ENCODE data around the gene RBFOX1. TPM values are rescaled to one million over a fixed set of nuclear protein-coding genes. Genes with fewer than 3 reads are reported as not detected.

Gene RBFOX1
- polyA plus RNA-seq, 1 of the 3 experiments (the other 2 are of a cell fraction) = not detected

DNA sequence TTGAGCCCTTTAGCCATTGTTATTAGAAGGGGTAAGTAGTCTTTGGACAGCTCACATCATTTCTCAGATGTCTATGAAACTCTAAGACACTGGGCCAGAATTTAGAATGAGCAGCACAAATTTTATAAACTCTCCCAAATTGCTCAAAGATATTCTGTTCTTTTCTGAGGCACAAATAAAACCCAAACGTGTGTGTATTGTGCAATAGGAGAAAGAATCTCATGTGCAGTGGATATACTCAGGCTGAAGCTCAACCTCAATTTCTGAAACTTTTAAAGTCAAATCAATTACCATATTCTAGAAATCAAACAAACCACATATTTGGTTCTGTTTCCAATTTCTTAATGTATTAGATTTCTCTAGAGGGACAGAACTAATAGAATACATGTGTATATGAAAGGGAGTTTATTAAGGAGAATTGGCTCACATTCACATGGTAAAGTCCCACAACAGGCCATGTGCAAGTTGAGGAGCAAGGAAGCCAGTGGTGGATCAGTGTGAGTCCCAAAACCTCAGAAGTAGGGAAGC lies 403.6 kb downstream of the RBFOX1 start:
- POLR2A ChIA-PET = no interaction called here
- WGBS (ENCODE audit: low lambda C conversion rate) = 0% methylated on average over 1 of the region's 1 CpG

More for the DNA sequence above, 403.6 kb downstream of the RBFOX1 start:
- Histone ChIP-seq H2AFZ (ENCODE audit: low read depth) (no peak overlapping the region), H3K27me3 (ENCODE audit: insufficient read depth) (no peaks in the 10 kb centered on the region), H3K4me1 (ENCODE audit: control insufficient read depth in 1 of 2, insufficient read depth in 2 of 2, low read depth in 1 of 2, low read length in 1 of 2) (no peaks in the 10 kb centered on the region), H3K27ac (ENCODE audit: low read depth in 2 of 2, low read length in 1 of 2) (no peak overlapping the region), H3F3A (replicated peaks; ENCODE audit: insufficient read depth) (no peaks in the 10 kb centered on the region), H3K36me3 (replicated peaks in 1 of 2; ENCODE audit: control insufficient read depth in 1 of 2, insufficient read depth in 2 of 2, low read length in 1 of 2) (no peaks in the 10 kb centered on the region), H3K9me3 (no peaks in the 10 kb centered on the region), H3K4me3 (ENCODE audit: low read depth in 2 of 2, low read length in 1 of 2) (no peak overlapping the region), H3K9ac (no peak overlapping the region), H4K20me1 (ENCODE audit: insufficient read depth) (no peaks in the 10 kb centered on the region), H3K9me2 (no peaks in the 10 kb centered on the region), H3K4me2 (no peak overlapping the region), H3K79me2 (ENCODE audit: insufficient read depth) (no peaks in the 10 kb centered on the region)
- TF ChIP-seq SMC3 (IDR thresholded peaks at IDR 0.05; ENCODE audit: low read depth, low read length) = no peak
- TF ChIP-seq FOXM1 (IDR thresholded peaks at IDR 0.05; ENCODE audit: low read depth) = no peak
- TF ChIP-seq, protein P1, sequence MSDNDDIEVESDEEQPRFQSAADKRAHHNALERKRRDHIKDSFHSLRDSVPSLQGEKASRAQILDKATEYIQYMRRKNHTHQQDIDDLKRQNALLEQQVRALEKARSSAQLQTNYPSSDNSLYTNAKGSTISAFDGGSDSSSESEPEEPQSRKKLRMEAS (IDR thresholded peaks at IDR 0.05; ENCODE audit: low read depth) = no peak
- TF ChIP-seq TAF1 (IDR thresholded peaks at IDR 0.05; ENCODE audit: borderline replicate concordance, low read depth, low read length) = no peak
- TF ChIP-seq NRF1 (IDR thresholded peaks at IDR 0.05; ENCODE audit: low read depth, low read length) = no peak
- TF ChIP-seq FOXJ3 (CRISPR knock-in tag; IDR thresholded peaks at IDR 0.05) = no peak
- TF ChIP-seq, protein P2, sequence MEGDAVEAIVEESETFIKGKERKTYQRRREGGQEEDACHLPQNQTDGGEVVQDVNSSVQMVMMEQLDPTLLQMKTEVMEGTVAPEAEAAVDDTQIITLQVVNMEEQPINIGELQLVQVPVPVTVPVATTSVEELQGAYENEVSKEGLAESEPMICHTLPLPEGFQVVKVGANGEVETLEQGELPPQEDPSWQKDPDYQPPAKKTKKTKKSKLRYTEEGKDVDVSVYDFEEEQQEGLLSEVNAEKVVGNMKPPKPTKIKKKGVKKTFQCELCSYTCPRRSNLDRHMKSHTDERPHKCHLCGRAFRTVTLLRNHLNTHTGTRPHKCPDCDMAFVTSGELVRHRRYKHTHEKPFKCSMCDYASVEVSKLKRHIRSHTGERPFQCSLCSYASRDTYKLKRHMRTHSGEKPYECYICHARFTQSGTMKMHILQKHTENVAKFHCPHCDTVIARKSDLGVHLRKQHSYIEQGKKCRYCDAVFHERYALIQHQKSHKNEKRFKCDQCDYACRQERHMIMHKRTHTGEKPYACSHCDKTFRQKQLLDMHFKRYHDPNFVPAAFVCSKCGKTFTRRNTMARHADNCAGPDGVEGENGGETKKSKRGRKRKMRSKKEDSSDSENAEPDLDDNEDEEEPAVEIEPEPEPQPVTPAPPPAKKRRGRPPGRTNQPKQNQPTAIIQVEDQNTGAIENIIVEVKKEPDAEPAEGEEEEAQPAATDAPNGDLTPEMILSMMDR (IDR thresholded peaks at IDR 0.05) = no peak
- TF ChIP-seq, protein P3, sequence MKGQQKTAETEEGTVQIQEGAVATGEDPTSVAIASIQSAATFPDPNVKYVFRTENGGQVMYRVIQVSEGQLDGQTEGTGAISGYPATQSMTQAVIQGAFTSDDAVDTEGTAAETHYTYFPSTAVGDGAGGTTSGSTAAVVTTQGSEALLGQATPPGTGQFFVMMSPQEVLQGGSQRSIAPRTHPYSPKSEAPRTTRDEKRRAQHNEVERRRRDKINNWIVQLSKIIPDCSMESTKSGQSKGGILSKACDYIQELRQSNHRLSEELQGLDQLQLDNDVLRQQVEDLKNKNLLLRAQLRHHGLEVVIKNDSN (IDR thresholded peaks at IDR 0.05; ENCODE audit: borderline replicate concordance, low read depth) = no peak
- TF ChIP-seq RAD21 (IDR thresholded peaks at IDR 0.05; ENCODE audit: low read length) = no peak
- TF ChIP-seq YY1 (IDR thresholded peaks at IDR 0.05; ENCODE audit: low read depth) = no peak
- no peak for TF ChIP-seq JUND (IDR thresholded peaks at IDR 0.05)
- no peak for TF ChIP-seq TEAD4 (IDR thresholded peaks at IDR 0.05; ENCODE audit: borderline replicate concordance, insufficient read depth)
- no peak for TF ChIP-seq TCF12 (IDR thresholded peaks at IDR 0.05)
- TF ChIP-seq, protein P4, sequence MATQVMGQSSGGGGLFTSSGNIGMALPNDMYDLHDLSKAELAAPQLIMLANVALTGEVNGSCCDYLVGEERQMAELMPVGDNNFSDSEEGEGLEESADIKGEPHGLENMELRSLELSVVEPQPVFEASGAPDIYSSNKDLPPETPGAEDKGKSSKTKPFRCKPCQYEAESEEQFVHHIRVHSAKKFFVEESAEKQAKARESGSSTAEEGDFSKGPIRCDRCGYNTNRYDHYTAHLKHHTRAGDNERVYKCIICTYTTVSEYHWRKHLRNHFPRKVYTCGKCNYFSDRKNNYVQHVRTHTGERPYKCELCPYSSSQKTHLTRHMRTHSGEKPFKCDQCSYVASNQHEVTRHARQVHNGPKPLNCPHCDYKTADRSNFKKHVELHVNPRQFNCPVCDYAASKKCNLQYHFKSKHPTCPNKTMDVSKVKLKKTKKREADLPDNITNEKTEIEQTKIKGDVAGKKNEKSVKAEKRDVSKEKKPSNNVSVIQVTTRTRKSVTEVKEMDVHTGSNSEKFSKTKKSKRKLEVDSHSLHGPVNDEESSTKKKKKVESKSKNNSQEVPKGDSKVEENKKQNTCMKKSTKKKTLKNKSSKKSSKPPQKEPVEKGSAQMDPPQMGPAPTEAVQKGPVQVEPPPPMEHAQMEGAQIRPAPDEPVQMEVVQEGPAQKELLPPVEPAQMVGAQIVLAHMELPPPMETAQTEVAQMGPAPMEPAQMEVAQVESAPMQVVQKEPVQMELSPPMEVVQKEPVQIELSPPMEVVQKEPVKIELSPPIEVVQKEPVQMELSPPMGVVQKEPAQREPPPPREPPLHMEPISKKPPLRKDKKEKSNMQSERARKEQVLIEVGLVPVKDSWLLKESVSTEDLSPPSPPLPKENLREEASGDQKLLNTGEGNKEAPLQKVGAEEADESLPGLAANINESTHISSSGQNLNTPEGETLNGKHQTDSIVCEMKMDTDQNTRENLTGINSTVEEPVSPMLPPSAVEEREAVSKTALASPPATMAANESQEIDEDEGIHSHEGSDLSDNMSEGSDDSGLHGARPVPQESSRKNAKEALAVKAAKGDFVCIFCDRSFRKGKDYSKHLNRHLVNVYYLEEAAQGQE (IDR thresholded peaks at IDR 0.05; ENCODE audit: low read depth, low read length) = no peak
- TF ChIP-seq NFIC (IDR thresholded peaks at IDR 0.05; ENCODE audit: borderline replicate concordance) = no peak
- TF ChIP-seq, protein P5, sequence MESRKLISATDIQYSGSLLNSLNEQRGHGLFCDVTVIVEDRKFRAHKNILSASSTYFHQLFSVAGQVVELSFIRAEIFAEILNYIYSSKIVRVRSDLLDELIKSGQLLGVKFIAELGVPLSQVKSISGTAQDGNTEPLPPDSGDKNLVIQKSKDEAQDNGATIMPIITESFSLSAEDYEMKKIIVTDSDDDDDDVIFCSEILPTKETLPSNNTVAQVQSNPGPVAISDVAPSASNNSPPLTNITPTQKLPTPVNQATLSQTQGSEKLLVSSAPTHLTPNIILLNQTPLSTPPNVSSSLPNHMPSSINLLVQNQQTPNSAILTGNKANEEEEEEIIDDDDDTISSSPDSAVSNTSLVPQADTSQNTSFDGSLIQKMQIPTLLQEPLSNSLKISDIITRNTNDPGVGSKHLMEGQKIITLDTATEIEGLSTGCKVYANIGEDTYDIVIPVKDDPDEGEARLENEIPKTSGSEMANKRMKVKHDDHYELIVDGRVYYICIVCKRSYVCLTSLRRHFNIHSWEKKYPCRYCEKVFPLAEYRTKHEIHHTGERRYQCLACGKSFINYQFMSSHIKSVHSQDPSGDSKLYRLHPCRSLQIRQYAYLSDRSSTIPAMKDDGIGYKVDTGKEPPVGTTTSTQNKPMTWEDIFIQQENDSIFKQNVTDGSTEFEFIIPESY (IDR thresholded peaks at IDR 0.05; ENCODE audit: borderline replicate concordance, low read depth) = no peak
- TF ChIP-seq GATA2 (CRISPR knock-in tag; IDR thresholded peaks at IDR 0.05) = no peak
- TF ChIP-seq, protein P6, sequence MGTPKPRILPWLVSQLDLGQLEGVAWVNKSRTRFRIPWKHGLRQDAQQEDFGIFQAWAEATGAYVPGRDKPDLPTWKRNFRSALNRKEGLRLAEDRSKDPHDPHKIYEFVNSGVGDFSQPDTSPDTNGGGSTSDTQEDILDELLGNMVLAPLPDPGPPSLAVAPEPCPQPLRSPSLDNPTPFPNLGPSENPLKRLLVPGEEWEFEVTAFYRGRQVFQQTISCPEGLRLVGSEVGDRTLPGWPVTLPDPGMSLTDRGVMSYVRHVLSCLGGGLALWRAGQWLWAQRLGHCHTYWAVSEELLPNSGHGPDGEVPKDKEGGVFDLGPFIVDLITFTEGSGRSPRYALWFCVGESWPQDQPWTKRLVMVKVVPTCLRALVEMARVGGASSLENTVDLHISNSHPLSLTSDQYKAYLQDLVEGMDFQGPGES (IDR thresholded peaks at IDR 0.05; ENCODE audit: low read depth, low read length) = no peak
- no peak for TF ChIP-seq RCOR1 (IDR thresholded peaks at IDR 0.05; ENCODE audit: low read length)
- TF ChIP-seq, protein P7, sequence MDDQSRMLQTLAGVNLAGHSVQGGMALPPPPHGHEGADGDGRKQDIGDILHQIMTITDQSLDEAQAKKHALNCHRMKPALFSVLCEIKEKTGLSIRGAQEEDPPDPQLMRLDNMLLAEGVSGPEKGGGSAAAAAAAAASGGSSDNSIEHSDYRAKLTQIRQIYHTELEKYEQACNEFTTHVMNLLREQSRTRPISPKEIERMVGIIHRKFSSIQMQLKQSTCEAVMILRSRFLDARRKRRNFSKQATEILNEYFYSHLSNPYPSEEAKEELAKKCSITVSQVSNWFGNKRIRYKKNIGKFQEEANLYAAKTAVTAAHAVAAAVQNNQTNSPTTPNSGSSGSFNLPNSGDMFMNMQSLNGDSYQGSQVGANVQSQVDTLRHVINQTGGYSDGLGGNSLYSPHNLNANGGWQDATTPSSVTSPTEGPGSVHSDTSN (IDR thresholded peaks at IDR 0.05) = no peak
- DNase-seq = no peak
- CTCF ChIA-PET = no interaction called here

Measured in SK-N-SH (cell line).